ENCODE measurements around the gene DIP2C. TPM values are rescaled to one million over a fixed set of nuclear protein-coding genes. Genes with fewer than 3 reads are reported as not detected.

Gene DIP2C
- total RNA-seq, 4 donors from 2014 or later: 13.4 to 32.0 (median 18.4) TPM

DNA sequence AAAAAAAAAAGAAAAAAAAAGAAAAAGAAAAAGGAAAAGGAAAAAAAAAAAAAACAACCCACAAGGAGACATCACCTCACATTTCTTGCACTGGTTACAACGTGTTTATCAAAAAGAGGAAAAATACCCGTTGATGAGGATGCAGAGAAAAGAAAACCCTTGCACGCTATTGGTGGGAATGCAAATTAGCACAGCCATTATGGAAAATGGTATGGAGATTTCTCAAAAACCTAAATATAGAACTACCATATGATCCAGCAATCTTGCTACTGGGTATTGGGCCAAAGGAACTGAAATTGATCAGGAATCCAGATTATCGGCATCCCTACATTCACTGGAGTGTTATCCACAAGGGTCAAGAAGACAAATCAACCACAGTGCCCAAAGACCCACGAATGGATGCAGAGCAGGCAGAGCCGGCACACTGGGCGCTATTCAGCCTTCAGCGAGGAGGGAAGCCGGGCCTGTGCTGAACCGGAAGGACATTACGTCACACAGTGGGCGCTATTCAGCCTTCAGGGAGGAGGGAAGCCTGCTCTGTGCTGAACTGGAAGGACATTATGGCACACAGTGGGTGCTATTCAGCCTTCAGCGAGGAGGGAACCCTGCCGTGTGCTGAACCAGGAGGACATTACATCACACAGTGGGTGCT lies 295.6 kb downstream of the DIP2C start:
- no peak for DNase-seq
- H3K36me3 ChIP-seq: peaks cover 0 to 7% (median 0%) of the 10 kb centered on the region in 4 donors
- intact Hi-C loops (cut with DNase I; ENCODE audit: low total_unique reads) (no loop called here), in situ Hi-C loops (cut with MboI; ENCODE audit: low pct_ligation_motif_present in 1 of 4, low pct_unique_long_range_greater_than_20kb in 1 of 4, low sequenced_read_pairs in 3 of 4) (no loop called here)
- TF ChIP-seq, protein P1, sequence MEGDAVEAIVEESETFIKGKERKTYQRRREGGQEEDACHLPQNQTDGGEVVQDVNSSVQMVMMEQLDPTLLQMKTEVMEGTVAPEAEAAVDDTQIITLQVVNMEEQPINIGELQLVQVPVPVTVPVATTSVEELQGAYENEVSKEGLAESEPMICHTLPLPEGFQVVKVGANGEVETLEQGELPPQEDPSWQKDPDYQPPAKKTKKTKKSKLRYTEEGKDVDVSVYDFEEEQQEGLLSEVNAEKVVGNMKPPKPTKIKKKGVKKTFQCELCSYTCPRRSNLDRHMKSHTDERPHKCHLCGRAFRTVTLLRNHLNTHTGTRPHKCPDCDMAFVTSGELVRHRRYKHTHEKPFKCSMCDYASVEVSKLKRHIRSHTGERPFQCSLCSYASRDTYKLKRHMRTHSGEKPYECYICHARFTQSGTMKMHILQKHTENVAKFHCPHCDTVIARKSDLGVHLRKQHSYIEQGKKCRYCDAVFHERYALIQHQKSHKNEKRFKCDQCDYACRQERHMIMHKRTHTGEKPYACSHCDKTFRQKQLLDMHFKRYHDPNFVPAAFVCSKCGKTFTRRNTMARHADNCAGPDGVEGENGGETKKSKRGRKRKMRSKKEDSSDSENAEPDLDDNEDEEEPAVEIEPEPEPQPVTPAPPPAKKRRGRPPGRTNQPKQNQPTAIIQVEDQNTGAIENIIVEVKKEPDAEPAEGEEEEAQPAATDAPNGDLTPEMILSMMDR (IDR thresholded peaks at IDR 0.05): no peak
- TF ChIP-seq POLR2A (IDR thresholded peaks at IDR 0.05) (no peak), EP300 (IDR thresholded peaks at IDR 0.05; ENCODE audit: low read depth) (no peak), POLR2AphosphoS5 (IDR thresholded peaks at IDR 0.05) (no peak)
- no peak overlapping the region for H3K4me3 ChIP-seq
- no peaks in the 10 kb centered on the region for H3K9me3 ChIP-seq
- 86 to 99% methylated on average over 12 to 14 of the region's 14 CpGs for WGBS, 2 donors (ENCODE audit: low coverage in 1 of 2)
- H3K27me3 ChIP-seq: no peaks in the 10 kb centered on the region
- peaks cover 0 to 7% (median under 1%) of the 10 kb centered on the region in 4 donors for H3K4me1 ChIP-seq
- peak overlapping the region in 3 of 4 donors; percentile 3 to 51 (median 9) for H3K27ac ChIP-seq

DNA sequence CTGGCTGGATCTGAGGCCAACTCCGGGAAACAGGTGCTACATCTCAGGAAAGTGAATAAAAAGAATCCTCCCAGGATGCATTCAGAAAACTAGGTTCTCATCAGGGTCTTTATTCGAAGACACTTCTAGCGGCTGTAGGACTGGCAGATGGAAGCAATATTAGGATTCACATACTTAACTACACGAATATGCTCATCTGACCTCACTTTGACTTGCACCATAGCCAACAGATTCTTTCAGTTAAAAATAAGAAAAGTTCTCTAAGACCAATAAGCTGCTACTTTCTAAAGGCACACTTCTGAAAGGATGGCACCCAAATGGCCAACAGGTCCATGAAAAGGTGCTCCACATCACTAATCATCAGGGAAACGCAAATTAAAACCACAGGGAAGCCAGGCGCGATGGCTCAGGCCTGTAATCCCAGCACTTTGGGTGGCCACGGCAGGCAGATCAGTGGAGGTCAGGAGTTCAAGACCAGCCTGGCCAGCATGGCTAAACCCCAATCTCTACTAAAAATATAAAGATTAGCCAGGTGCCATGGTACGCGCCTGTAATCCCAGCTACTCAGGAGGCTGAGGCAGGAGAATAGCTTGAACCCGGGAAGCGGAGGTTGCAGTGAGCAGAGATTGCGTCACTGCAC lies 296.2 kb downstream of the DIP2C start:
- 86 to 94% methylated on average over 8 to 13 of the region's 13 CpGs for WGBS, 2 donors (ENCODE audit: low coverage in 1 of 2)
- H3K27ac ChIP-seq: no peak overlapping the region
- in situ Hi-C loops (cut with MboI; ENCODE audit: low pct_ligation_motif_present in 1 of 4, low pct_unique_long_range_greater_than_20kb in 1 of 4, low sequenced_read_pairs in 3 of 4): no loop called here

DNA sequence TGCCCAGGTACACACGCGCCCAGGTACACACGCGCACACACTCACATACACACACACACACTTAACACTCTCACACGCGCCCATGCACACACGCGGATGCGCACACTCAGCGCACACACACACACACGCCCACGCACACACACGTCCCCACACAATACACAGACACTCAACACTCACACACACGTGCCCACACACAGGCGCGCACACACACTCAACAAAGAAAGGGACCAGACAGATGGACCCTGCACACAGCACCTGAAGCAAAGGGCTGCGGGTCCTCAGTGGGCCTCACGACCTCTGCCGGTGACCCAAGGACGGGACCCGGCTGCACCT lies 296.8 kb downstream of the DIP2C start:
- TF ChIP-seq POLR2AphosphoS5 (IDR thresholded peaks at IDR 0.05): no peak
- Histone ChIP-seq H3K9me3 (no peaks in the 10 kb centered on the region), H3K27me3 (no peaks in the 10 kb centered on the region), H3K4me3 (no peak overlapping the region), H3K4me1 (peaks cover 0 to 18% (median 5%) of the 10 kb centered on the region in 4 donors), H3K27ac (no peak overlapping the region), H3K36me3 (peaks cover 0 to 7% (median 0%) of the 10 kb centered on the region in 4 donors)
- 90% methylated on average over 21 of the region's 21 CpGs; no CpG with 5 or more reads in 1 of the 2 donors for WGBS, 2 donors (ENCODE audit: low coverage in 1 of 2)
- intact Hi-C loops (cut with DNase I; ENCODE audit: low total_unique reads): no loop called here
- in situ Hi-C loops (cut with MboI; ENCODE audit: low pct_ligation_motif_present in 1 of 4, low pct_unique_long_range_greater_than_20kb in 1 of 4, low sequenced_read_pairs in 3 of 4): no loop called here
- no peak for DNase-seq

More for the DNA sequence above, 296.2 kb downstream of the DIP2C start:
- Histone ChIP-seq H3K36me3 (peaks cover 0 to 7% (median 0%) of the 10 kb centered on the region in 4 donors), H3K27me3 (no peaks in the 10 kb centered on the region), H3K4me1 (peaks cover 0 to 14% (median 4%) of the 10 kb centered on the region in 4 donors), H3K9me3 (no peaks in the 10 kb centered on the region), H3K4me3 (no peak overlapping the region)
- intact Hi-C loops (cut with DNase I; ENCODE audit: low total_unique reads): no loop called here
- no peak for DNase-seq
- TF ChIP-seq POLR2AphosphoS5 (IDR thresholded peaks at IDR 0.05): no peak
- TF ChIP-seq, protein P1 (IDR thresholded peaks at IDR 0.05): no peak
- TF ChIP-seq EP300 (IDR thresholded peaks at IDR 0.05; ENCODE audit: low read depth): no peak
- no peak for TF ChIP-seq POLR2A (IDR thresholded peaks at IDR 0.05)

DNA sequence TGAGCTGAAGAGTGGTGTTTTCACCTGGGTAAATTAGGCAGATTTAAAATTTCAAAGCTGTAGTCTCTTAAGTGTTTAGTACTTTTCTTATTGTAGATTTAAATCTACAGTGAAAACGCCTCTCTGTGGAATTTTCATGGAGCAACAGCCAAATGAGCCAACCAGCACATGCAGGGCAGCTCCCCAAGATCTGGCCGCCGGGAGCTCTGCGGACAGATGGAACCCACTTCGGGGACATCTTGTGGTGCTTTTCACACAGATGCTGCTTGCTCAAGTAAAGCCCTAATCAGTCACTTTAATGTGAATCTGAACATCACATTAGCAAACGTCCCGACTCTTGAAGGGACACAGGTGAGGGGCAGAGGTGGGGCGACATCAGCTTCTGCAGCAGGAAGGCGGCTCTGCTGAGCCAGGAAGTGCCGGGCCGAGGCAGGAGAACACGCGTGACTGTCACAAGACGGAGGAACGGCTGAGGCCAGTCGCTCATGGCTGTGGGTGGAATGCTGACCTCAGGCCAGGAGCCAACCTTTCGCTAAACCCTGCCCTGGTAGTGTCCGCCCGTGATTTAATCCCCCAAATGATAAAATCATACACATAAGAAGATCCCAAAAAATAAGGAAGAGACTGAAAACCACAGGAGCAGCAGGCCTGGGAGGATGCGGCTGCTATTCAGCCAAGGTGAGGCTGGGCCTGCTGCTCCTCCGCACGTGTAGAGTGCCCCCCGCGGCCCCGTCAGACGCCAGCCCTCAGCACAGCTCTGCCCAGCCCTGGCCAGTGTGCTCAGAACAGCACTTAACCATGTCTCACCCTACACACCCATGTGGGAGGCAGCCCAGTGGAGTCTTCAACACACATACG lies 297.4 kb downstream of the DIP2C start:
- H3K4me1 ChIP-seq: peaks cover 0 to 18% (median 5%) of the 10 kb centered on the region in 4 donors
- H3K4me3 ChIP-seq: no peak overlapping the region
- in situ Hi-C loops (cut with MboI; ENCODE audit: low pct_ligation_motif_present in 1 of 4, low pct_unique_long_range_greater_than_20kb in 1 of 4, low sequenced_read_pairs in 3 of 4): no loop called here
- intact Hi-C loops (cut with DNase I; ENCODE audit: low total_unique reads): no loop called here
- H3K36me3 ChIP-seq: peaks cover 0 to 7% (median 0%) of the 10 kb centered on the region in 4 donors
- WGBS, 2 donors (ENCODE audit: low coverage in 1 of 2): 90 to 94% methylated on average over 2 to 25 of the region's 27 CpGs
- TF ChIP-seq POLR2AphosphoS5 (IDR thresholded peaks at IDR 0.05): no peak
- TF ChIP-seq, protein P1 (IDR thresholded peaks at IDR 0.05): no peak
- TF ChIP-seq EP300 (IDR thresholded peaks at IDR 0.05; ENCODE audit: low read depth): no peak
- no peaks in the 10 kb centered on the region for H3K27me3 ChIP-seq
- H3K9me3 ChIP-seq: no peaks in the 10 kb centered on the region
- no peak for DNase-seq
- no peak overlapping the region for H3K27ac ChIP-seq

All from transverse colon (tissue), 4 donors.